ENCODE data around the gene MMP10.
A peak's percentile ranks its signal among the peaks of the same experiment; 100 is the strongest.

MMP10 gene

GRCh38 chr11:102780491-102780918 lies at the start of gene MMP10:
Gene MMP10, minus strand, starts transcription at chr11:102780628. Its CDS starts 37 bp downstream, at chr11:102780591.
- no peak within 1 kb of the TSS for H3K4me3 ChIP-seq (ENCODE audit: low read depth, low read length)
- TF ChIP-seq, protein P1, sequence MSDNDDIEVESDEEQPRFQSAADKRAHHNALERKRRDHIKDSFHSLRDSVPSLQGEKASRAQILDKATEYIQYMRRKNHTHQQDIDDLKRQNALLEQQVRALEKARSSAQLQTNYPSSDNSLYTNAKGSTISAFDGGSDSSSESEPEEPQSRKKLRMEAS (IDR thresholded peaks at IDR 0.05; ENCODE audit: low read depth, low read length): no peak
- TF ChIP-seq CTCF (IDR thresholded peaks at IDR 0.05; ENCODE audit: low read depth, low read length): peak; percentile 30
- peak; percentile 11 for DNase-seq (ENCODE audit: low read depth)

DNA sequence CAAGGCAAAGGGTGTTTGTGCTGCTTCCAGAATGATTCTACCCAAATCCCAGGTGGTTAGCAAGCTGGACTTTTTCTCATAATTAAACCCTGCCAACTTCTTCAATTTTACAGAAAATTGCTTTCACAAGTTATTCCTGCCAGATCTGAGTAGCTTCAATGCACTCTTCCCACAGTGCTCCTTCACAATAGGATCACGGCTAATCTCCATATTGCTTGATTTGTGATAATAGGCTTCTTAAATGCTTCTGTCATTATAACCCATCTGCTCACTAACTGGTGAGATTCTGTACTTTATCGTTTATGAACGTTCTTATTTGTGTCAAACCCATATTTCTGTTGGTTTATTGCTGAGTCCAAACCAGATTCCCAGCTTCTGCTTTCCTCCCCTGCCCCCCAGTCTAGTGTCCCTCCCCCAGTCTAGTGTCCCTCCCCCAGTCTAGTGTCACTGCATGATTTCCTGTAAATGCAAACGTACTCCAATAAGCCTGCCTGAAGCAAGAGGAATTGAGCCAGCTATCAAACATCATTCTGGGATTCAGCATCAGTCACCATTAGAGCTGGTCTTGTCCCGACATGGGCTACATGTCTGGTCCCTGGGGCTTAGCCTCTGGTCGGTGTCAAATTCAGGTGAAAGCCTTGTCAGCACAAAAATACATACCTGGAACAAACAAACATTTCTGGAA lies 49.0 kb upstream of the MMP10 start:
- H3K4me3 ChIP-seq (ENCODE audit: low read depth, low read length): no peak overlapping the region
- no peak for TF ChIP-seq MYC (IDR thresholded peaks at IDR 0.05; ENCODE audit: low read depth, low read length)
- no peak for DNase-seq (ENCODE audit: low read depth)

GRCh38 chr11:102824556-102824955 lies 44.1 kb upstream of the MMP10 start:
- no peak for DNase-seq (ENCODE audit: low read depth)
- TF ChIP-seq POLR2A (IDR thresholded peaks at IDR 0.05; ENCODE audit: extremely low read depth, insufficient read length) (no peak), MYC (IDR thresholded peaks at IDR 0.05; ENCODE audit: low read depth, low read length) (no peak), CTCF (IDR thresholded peaks at IDR 0.05; ENCODE audit: low read depth, low read length) (no peak)
- TF ChIP-seq, protein P1 (IDR thresholded peaks at IDR 0.05; ENCODE audit: low read depth, low read length): no peak
- no peak overlapping the region for H3K4me3 ChIP-seq (ENCODE audit: low read depth, low read length)

DNA sequence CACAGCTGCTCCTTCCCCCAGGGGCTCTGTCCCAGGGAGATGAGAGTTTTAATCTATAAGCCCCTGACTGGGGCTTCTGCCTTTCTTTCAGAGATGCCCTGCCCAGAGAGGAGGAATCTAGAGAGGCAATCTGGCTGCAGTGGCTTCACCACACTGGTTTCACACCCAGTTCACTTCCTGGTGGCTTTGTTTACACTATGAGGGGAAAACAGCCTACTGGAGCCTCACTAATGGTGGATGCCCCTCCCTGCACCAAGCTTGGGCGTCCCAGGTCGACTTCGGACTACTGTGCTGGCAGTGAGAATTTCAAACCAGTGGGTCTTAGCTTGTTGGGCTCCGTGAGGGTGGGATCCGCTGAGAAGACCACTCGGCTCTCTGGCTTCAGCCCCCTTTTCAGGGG lies 39.1 kb upstream of the MMP10 start:
- TF ChIP-seq, protein P1 (IDR thresholded peaks at IDR 0.05; ENCODE audit: low read depth, low read length): no peak
- no peak overlapping the region for H3K4me3 ChIP-seq (ENCODE audit: low read depth, low read length)
- DNase-seq (ENCODE audit: low read depth): no peak

GRCh38 chr11:102813484-102813883 lies 33.1 kb upstream of the MMP10 start:
- DNase-seq (ENCODE audit: low read depth): no peak
- H3K4me3 ChIP-seq (ENCODE audit: low read depth, low read length): no peak overlapping the region
- TF ChIP-seq POLR2A (IDR thresholded peaks at IDR 0.05; ENCODE audit: extremely low read depth, insufficient read length) (no peak), CTCF (IDR thresholded peaks at IDR 0.05; ENCODE audit: low read depth, low read length) (no peak), MYC (IDR thresholded peaks at IDR 0.05; ENCODE audit: low read depth, low read length) (no peak)
- TF ChIP-seq, protein P1 (IDR thresholded peaks at IDR 0.05; ENCODE audit: low read depth, low read length): no peak

DNA sequence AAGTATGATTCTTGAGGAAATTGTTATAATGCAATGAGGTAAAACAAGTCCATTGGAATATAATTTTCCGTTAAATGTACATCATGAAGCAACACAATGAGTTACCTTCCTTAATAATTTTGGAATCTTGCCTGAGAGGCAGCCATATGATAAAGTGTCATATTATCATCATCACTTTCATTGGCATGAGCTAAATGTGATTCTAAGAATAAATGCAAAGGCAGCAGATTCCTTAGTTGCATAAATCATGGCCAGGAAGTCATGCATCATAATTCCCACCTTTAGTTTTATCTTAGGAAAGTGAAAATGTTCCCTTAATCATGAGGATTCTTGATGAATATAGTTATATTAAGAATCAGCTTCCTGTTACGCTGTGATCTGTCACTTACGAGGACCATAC lies 31.8 kb upstream of the MMP10 start:
- H3K4me3 ChIP-seq (ENCODE audit: low read depth, low read length): no peak overlapping the region
- TF ChIP-seq POLR2A (IDR thresholded peaks at IDR 0.05; ENCODE audit: extremely low read depth, insufficient read length): no peak
- TF ChIP-seq CTCF (IDR thresholded peaks at IDR 0.05; ENCODE audit: low read depth, low read length): no peak
- TF ChIP-seq MYC (IDR thresholded peaks at IDR 0.05; ENCODE audit: low read depth, low read length): no peak
- TF ChIP-seq, protein P1 (IDR thresholded peaks at IDR 0.05; ENCODE audit: low read depth, low read length): no peak
- no peak for DNase-seq (ENCODE audit: low read depth)
